ENCODE measurements around the gene ENO2.

The ENO2 gene

GRCh38 chr12:6935371-6936193 lies 21.2 kb downstream of the ENO2 start:
- no peaks in the 10 kb centered on the region for H3K9me3 ChIP-seq (ENCODE audit: low read length)
- no peaks in the 10 kb centered on the region for H4K20me1 ChIP-seq (ENCODE audit: insufficient read depth, low read length)
- TF ChIP-seq, protein P1, sequence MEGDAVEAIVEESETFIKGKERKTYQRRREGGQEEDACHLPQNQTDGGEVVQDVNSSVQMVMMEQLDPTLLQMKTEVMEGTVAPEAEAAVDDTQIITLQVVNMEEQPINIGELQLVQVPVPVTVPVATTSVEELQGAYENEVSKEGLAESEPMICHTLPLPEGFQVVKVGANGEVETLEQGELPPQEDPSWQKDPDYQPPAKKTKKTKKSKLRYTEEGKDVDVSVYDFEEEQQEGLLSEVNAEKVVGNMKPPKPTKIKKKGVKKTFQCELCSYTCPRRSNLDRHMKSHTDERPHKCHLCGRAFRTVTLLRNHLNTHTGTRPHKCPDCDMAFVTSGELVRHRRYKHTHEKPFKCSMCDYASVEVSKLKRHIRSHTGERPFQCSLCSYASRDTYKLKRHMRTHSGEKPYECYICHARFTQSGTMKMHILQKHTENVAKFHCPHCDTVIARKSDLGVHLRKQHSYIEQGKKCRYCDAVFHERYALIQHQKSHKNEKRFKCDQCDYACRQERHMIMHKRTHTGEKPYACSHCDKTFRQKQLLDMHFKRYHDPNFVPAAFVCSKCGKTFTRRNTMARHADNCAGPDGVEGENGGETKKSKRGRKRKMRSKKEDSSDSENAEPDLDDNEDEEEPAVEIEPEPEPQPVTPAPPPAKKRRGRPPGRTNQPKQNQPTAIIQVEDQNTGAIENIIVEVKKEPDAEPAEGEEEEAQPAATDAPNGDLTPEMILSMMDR (IDR thresholded peaks at IDR 0.05; ENCODE audit: low read length) = no peak
- no peak for TF ChIP-seq EZH2 (IDR thresholded peaks at IDR 0.05; ENCODE audit: borderline replicate concordance, low read length)
- no peaks in the 10 kb centered on the region for H3K9me2 ChIP-seq (ENCODE audit: low read depth, low read length)
- H3K4me2 ChIP-seq (ENCODE audit: low read length) = peak overlapping the region; percentile 87; the same call in 1 of the 2 replicates
- no peaks in the 10 kb centered on the region for H3K79me2 ChIP-seq (ENCODE audit: insufficient read depth, low read length)
- no peak overlapping the region for H3K9ac ChIP-seq (ENCODE audit: low read length)
- H3K4me1 ChIP-seq (ENCODE audit: insufficient read depth, low read length, severe bottlenecking) = peaks cover 24% of the 10 kb centered on the region
- no peak overlapping the region for H2AFZ ChIP-seq (ENCODE audit: low read length)
- no peak overlapping the region for H3K27ac ChIP-seq (ENCODE audit: low read depth, low read length, poor library complexity, severe bottlenecking)
- no peaks in the 10 kb centered on the region for H3F3A ChIP-seq (ENCODE audit: insufficient read depth, low read length)
- H3K36me3 ChIP-seq (ENCODE audit: insufficient read depth, low read length) = peaks cover 3% of the 10 kb centered on the region; the same call in 1 of the 2 replicates
- no peaks in the 10 kb centered on the region for H3K27me3 ChIP-seq (ENCODE audit: insufficient read depth, low read length)
- no peak overlapping the region for H3K4me3 ChIP-seq (ENCODE audit: low read depth, low read length, poor library complexity, severe bottlenecking)

GRCh38 chr12:6936194-6936635 lies 21.8 kb downstream of the ENO2 start:
- H3K4me1 ChIP-seq (ENCODE audit: insufficient read depth, low read length, severe bottlenecking) = peaks cover 24% of the 10 kb centered on the region
- H3K4me2 ChIP-seq (ENCODE audit: low read length) = peak overlapping the region; percentile 87
- H3F3A ChIP-seq (ENCODE audit: insufficient read depth, low read length) = no peaks in the 10 kb centered on the region
- H3K79me2 ChIP-seq (ENCODE audit: insufficient read depth, low read length) = no peaks in the 10 kb centered on the region
- no peaks in the 10 kb centered on the region for H3K9me3 ChIP-seq (ENCODE audit: low read length)
- H3K27ac ChIP-seq (ENCODE audit: low read depth, low read length, poor library complexity, severe bottlenecking) = no peak overlapping the region
- H3K27me3 ChIP-seq (ENCODE audit: insufficient read depth, low read length) = no peaks in the 10 kb centered on the region
- H3K9ac ChIP-seq (ENCODE audit: low read length) = peak overlapping the region; percentile 79; the same call in 1 of the 2 replicates
- no peaks in the 10 kb centered on the region for H3K9me2 ChIP-seq (ENCODE audit: low read depth, low read length)
- peaks cover 3% of the 10 kb centered on the region; the same call in 1 of the 2 replicates for H3K36me3 ChIP-seq (ENCODE audit: insufficient read depth, low read length)
- no peak for TF ChIP-seq EZH2 (IDR thresholded peaks at IDR 0.05; ENCODE audit: borderline replicate concordance, low read length)
- TF ChIP-seq, protein P1 (IDR thresholded peaks at IDR 0.05; ENCODE audit: low read length) = no peak
- no peaks in the 10 kb centered on the region for H4K20me1 ChIP-seq (ENCODE audit: insufficient read depth, low read length)
- H2AFZ ChIP-seq (ENCODE audit: low read length) = no peak overlapping the region
- H3K4me3 ChIP-seq (ENCODE audit: low read depth, low read length, poor library complexity, severe bottlenecking) = peak overlapping the region; percentile 73

- Histone ChIP-seq H3K4me3 (ENCODE audit: low read depth, low read length, poor library complexity, severe bottlenecking) (peak overlapping the region; percentile 73), H3K36me3 (ENCODE audit: insufficient read depth, low read length) (peaks cover 3% of the 10 kb centered on the region; the same call in 1 of the 2 replicates), H3F3A (ENCODE audit: insufficient read depth, low read length) (no peaks in the 10 kb centered on the region)
Measured at GRCh38 chr12:6936636-6937480, 22.5 kb downstream of the ENO2 start.

More at GRCh38 chr12:6936636-6937480, 22.5 kb downstream of the ENO2 start:
- Histone ChIP-seq H3K79me2 (ENCODE audit: insufficient read depth, low read length) (no peaks in the 10 kb centered on the region), H2AFZ (ENCODE audit: low read length) (no peak overlapping the region), H3K9me3 (ENCODE audit: low read length) (no peaks in the 10 kb centered on the region), H3K27me3 (ENCODE audit: insufficient read depth, low read length) (no peaks in the 10 kb centered on the region), H3K9ac (ENCODE audit: low read length) (peak overlapping the region; percentile 79), H3K9me2 (ENCODE audit: low read depth, low read length) (no peaks in the 10 kb centered on the region), H3K4me2 (ENCODE audit: low read length) (peak overlapping the region; percentile 87), H3K4me1 (ENCODE audit: insufficient read depth, low read length, severe bottlenecking) (peaks cover 24% of the 10 kb centered on the region), H4K20me1 (ENCODE audit: insufficient read depth, low read length) (no peaks in the 10 kb centered on the region), H3K27ac (ENCODE audit: low read depth, low read length, poor library complexity, severe bottlenecking) (peak overlapping the region; percentile 73)
- TF ChIP-seq, protein P1 (IDR thresholded peaks at IDR 0.05; ENCODE audit: low read length) = peak; percentile 19; the same call in 1 of the 2 replicates
- no peak for TF ChIP-seq EZH2 (IDR thresholded peaks at IDR 0.05; ENCODE audit: borderline replicate concordance, low read length)
